H9 (cell line): ENCODE data around the gene SURF1. TPM values are rescaled to one million over a fixed set of nuclear protein-coding genes. Genes with fewer than 3 reads are reported as not detected.

Experiments
- DNase-seq: peaks from one replicate; pipeline ENCODE4 v3.0.0-alpha.2; 2017
- H2AFZ ChIP-seq: one replicate; pipeline ENCODE4 v1.6.1; 2013; ENCODE audit warnings: mild to moderate bottlenecking, low read length, control low read depth, moderate library complexity
- H2AK5ac ChIP-seq: 2 replicates; pipeline ENCODE4 v1.6.1; 2013; ENCODE audit warnings: low read length, control low read depth, mixed read lengths; ENCODE audit not compliant: insufficient read length
- H2BK120ac ChIP-seq: one replicate; pipeline ENCODE4 v1.6.1; 2013; ENCODE audit warnings: low read depth, mild to moderate bottlenecking, low read length, control low read depth, inconsistent platforms; ENCODE audit not compliant: poor library complexity, severe bottlenecking
- H2BK12ac ChIP-seq: 2 replicates; pipeline ENCODE4 v1.6.1; 2013; ENCODE audit warnings: low read length, control low read depth, mixed read lengths, low read depth; ENCODE audit not compliant: insufficient read length
- H2BK15ac ChIP-seq: 2 replicates; pipeline ENCODE4 v1.6.1; 2013; ENCODE audit warnings: low read depth, low read length, control low read depth
- H2BK20ac ChIP-seq: one replicate; pipeline ENCODE4 v1.6.1; 2013; ENCODE audit warnings: low read depth, mild to moderate bottlenecking, low read length, control low read depth, inconsistent platforms; ENCODE audit not compliant: poor library complexity, severe bottlenecking
- H2BK5ac ChIP-seq: 2 replicates; pipeline ENCODE4 v1.6.1; 2013; ENCODE audit warnings: low read length, control low read depth, mixed read lengths; ENCODE audit not compliant: insufficient read length
- H3K14ac ChIP-seq: 2 replicates; pipeline ENCODE4 v1.6.1; 2013; ENCODE audit warnings: low read length, control low read depth; ENCODE audit not compliant: insufficient read depth
- H3K18ac ChIP-seq: 2 replicates; pipeline ENCODE4 v1.6.1; 2013; ENCODE audit warnings: low read depth, mild to moderate bottlenecking, mixed read lengths, low read length, control low read depth; ENCODE audit not compliant: insufficient read length
- H3K23ac ChIP-seq: 2 replicates; pipeline ENCODE4 v1.6.1; 2013; ENCODE audit warnings: low read length, control low read depth, mixed read lengths, low read depth; ENCODE audit not compliant: insufficient read length
- H3K23me2 ChIP-seq: 2 replicates; pipeline ENCODE4 v1.6.1; 2013; ENCODE audit warnings: low read depth, mild to moderate bottlenecking, mixed read lengths, low read length, control low read depth; ENCODE audit not compliant: insufficient read length, poor library complexity, severe bottlenecking
- H3K27ac ChIP-seq: 2 replicates; pipeline ENCODE4 v1.5.1; 2013; ENCODE audit warnings: low read length, control low read depth, mixed read lengths, low read depth; ENCODE audit not compliant: insufficient read length
- H3K27me3 ChIP-seq: 2 replicates; pipeline ENCODE4 v1.6.1; 2013; ENCODE audit warnings: low read length, control low read depth, inconsistent platforms; ENCODE audit not compliant: insufficient read depth
- H3K4ac ChIP-seq: 2 replicates; pipeline ENCODE4 v1.6.1; 2013; ENCODE audit warnings: low read depth, mild to moderate bottlenecking, control low read depth, inconsistent platforms, low read length, moderate library complexity
- H3K4me1 ChIP-seq: 2 replicates; pipeline ENCODE4 v1.6.1; 2013; ENCODE audit warnings: low read length, control low read depth, inconsistent platforms; ENCODE audit not compliant: insufficient read depth
- H3K4me2 ChIP-seq: 2 replicates; pipeline ENCODE4 v1.6.1; 2013; ENCODE audit warnings: low read length, control low read depth, mixed read lengths; ENCODE audit not compliant: insufficient read length, insufficient read depth
- H3K56ac ChIP-seq: 2 replicates; pipeline ENCODE4 v1.6.1; 2013; ENCODE audit warnings: low read depth, mild to moderate bottlenecking, mixed read lengths, low read length, control low read depth; ENCODE audit not compliant: insufficient read length
- H3K79me1 ChIP-seq: 2 replicates; pipeline ENCODE4 v1.6.1; 2013; ENCODE audit warnings: low read depth, mild to moderate bottlenecking, moderate library complexity, low read length, control low read depth, inconsistent platforms; ENCODE audit not compliant: insufficient read depth, poor library complexity, severe bottlenecking
- H3K79me2 ChIP-seq: 2 replicates; pipeline ENCODE4 v1.6.1; 2013; ENCODE audit warnings: low read length, control low read depth, inconsistent platforms; ENCODE audit not compliant: insufficient read depth
- H3K9ac ChIP-seq: 2 replicates; pipeline ENCODE4 v1.6.1; 2013; ENCODE audit warnings: low read length, control low read depth, mixed read lengths; ENCODE audit not compliant: insufficient read length; ENCODE audit errors: extremely low read depth
- H3K9me3 ChIP-seq: one replicate; pipeline ENCODE4 v1.6.1; 2013; ENCODE audit warnings: low read depth, low read length, inconsistent platforms; ENCODE audit not compliant: control insufficient read depth
- H3T11ph ChIP-seq: one replicate; pipeline ENCODE4 v1.6.1; 2013; ENCODE audit warnings: mild to moderate bottlenecking, low read length, control low read depth, inconsistent platforms
- H4K20me1 ChIP-seq: one replicate; pipeline ENCODE4 v1.6.1; 2013; ENCODE audit not compliant: control insufficient read depth, insufficient read length, insufficient read depth
- H4K5ac ChIP-seq: 2 replicates; pipeline ENCODE4 v1.6.1; 2013; ENCODE audit warnings: low read depth, mild to moderate bottlenecking, mixed read lengths, low read length, control low read depth; ENCODE audit not compliant: insufficient read length
- H4K8ac ChIP-seq: replicated peaks from 2 replicates; pipeline ENCODE4 v1.6.1; 2013; ENCODE audit warnings: low read length, control low read depth, mixed read lengths, low read depth; ENCODE audit not compliant: insufficient read length
- H4K91ac ChIP-seq: 2 replicates; pipeline ENCODE4 v1.6.1; 2013; ENCODE audit warnings: low read depth, mild to moderate bottlenecking, moderate library complexity, mixed read lengths, low read length, control low read depth; ENCODE audit not compliant: insufficient read length
- H3K27ac Mint-ChIP-seq, 3 experiments: 2 replicates in 2 of 3; 3 replicates in 1 of 3; pipeline ENCODE4 v1.8.0; 2020 to 2021; ENCODE audit warnings: mixed read lengths in 3 of 3, mild to moderate bottlenecking in 1 of 3, moderate library complexity in 1 of 3
- H3K27me3 Mint-ChIP-seq: 2 replicates; pipeline ENCODE4 v1.8.0; 2021; ENCODE audit warnings: low read depth, mild to moderate bottlenecking, moderate library complexity, mixed read lengths
- H3K36me3 Mint-ChIP-seq, 3 experiments: 2 replicates in 2 of 3; 3 replicates in 1 of 3; pipeline ENCODE4 v1.8.0; 2020 to 2021; ENCODE audit warnings: low read depth in 3 of 3, mixed read lengths in 3 of 3; ENCODE audit not compliant: insufficient read depth in 1 of 3
- H3K4me1 Mint-ChIP-seq, 2 experiments: 2 replicates each; pipeline ENCODE4 v1.8.0; 2020; ENCODE audit warnings: mixed read lengths in 2 of 2
- H3K4me3 Mint-ChIP-seq, 2 experiments: 2 replicates in 1 of 2; 3 replicates in 1 of 2; pipeline ENCODE4 v1.8.0; 2020 to 2021; ENCODE audit warnings: mild to moderate bottlenecking in 2 of 2, mixed read lengths in 2 of 2, moderate library complexity in 1 of 2
- H3K9me3 Mint-ChIP-seq, 2 experiments: 2 replicates in 1 of 2; 3 replicates in 1 of 2; pipeline ENCODE4 v1.8.0; 2020; ENCODE audit warnings: mild to moderate bottlenecking in 2 of 2, mixed read lengths in 2 of 2, moderate library complexity in 1 of 2
- CTCF ChIP-seq: fragments of 200-600 bp; sonication (generic); conservative IDR thresholded peaks from 3 replicates; pipeline ENCODE4 v1.8.0; 2021; ENCODE audit warnings: antibody characterized with exemption, mild to moderate bottlenecking
- WGBS: extraction: QIAGEN DNeasy Blood & Tissue Kit; methylation state at CpG from one replicate; pipeline ENCODE4 v1.1.7; 2013; ENCODE audit warnings: missing lambda C conversion rate, low lambda C conversion rate, mixed read lengths; ENCODE audit not compliant: insufficient read length; ENCODE audit errors: extremely low coverage; 5-methylcytosine and 5-hydroxymethylcytosine counted together
- total RNA-seq: library from RNA; stranded (reverse); gene quantifications from 2 replicates; pipeline ENCODE4 v1.2.1, GENCODE V29; 2021

SURF1 gene
- total RNA-seq, 1 experiment from 2014 or later: 43.3 TPM

- Histone ChIP-seq H2BK5ac (no peak overlapping the region), H3K4me2 (no peak overlapping the region), H3K9ac (no peak overlapping the region), H3K56ac (no peak overlapping the region), H3K4me1 (no peaks in the 10 kb centered on the region; the same call in 1 of the 2 replicates), H2AFZ (no peak overlapping the region), H3K79me1 (peaks cover 10% of the 10 kb centered on the region), H3K23me2 (peaks cover 5% of the 10 kb centered on the region), H4K5ac (no peak overlapping the region), H4K8ac (no peak overlapping the region), H4K91ac (no peak overlapping the region), H3T11ph (no peak overlapping the region), H2AK5ac (no peak overlapping the region), H3K14ac (no peak overlapping the region), H3K79me2 (peaks cover 13% of the 10 kb centered on the region; the same call in 1 of the 2 replicates), H3K18ac (no peak overlapping the region), H3K27me3 (no peaks in the 10 kb centered on the region), H2BK20ac (no peak overlapping the region), H3K4ac (no peak overlapping the region), H3K23ac (no peak overlapping the region), H4K20me1 (no peaks in the 10 kb centered on the region), H3K27ac (no peak overlapping the region), H2BK120ac (no peak overlapping the region), H2BK15ac (no peak overlapping the region), H3K9me3 (no peaks in the 10 kb centered on the region), H2BK12ac (no peak overlapping the region)
- Mint-ChIP-seq H3K27me3 (no peaks in the 10 kb centered on the region), H3K27ac (no peak overlapping the region), H3K36me3 (peaks cover 65 to 88% (median 85%) of the 10 kb centered on the region in 3 experiments), H3K4me1 (peaks cover 20 to 27% of the 10 kb centered on the region in 2 experiments), H3K4me3 (no peak overlapping the region), H3K9me3 (peaks cover 0 to 3% of the 10 kb centered on the region in 2 experiments; a peak in 1 of 5 replicates)
- DNase-seq: no peak
- no CpG with 5 or more reads among the region's 12 CpGs for WGBS
- no peak for TF ChIP-seq CTCF
Measured at GRCh38 chr9:133344979-133345378, 11.3 kb downstream of the SURF1 start.
